HepG2 (cell line): Measurements from ENCODE around the gene VCPKMT. TPM values are rescaled to one million over a fixed set of nuclear protein-coding genes. Genes with fewer than 3 reads are reported as not detected.

Experiments
- KDM4B ChIP-seq: sonication (generic); formaldehyde crosslinking; IDR thresholded peaks from 2 replicates; pipeline ENCODE4 v1.4.0; 2020; ENCODE audit warnings: missing genetic modification reagents
- NFYB ChIP-seq: sonication (generic); formaldehyde crosslinking; IDR thresholded peaks from 2 replicates; pipeline ENCODE4 v1.4.0; 2020; ENCODE audit warnings: missing genetic modification reagents
- SETDB1 ChIP-seq: sonication (generic); formaldehyde crosslinking; IDR thresholded peaks from 2 replicates; pipeline ENCODE4 v1.5.1; 2020; ENCODE audit warnings: missing genetic modification reagents, mild to moderate bottlenecking, borderline replicate concordance
- SSRP1 ChIP-seq: IDR thresholded peaks from 2 replicates; pipeline ENCODE4 v1.6.1; 2016; ENCODE audit warnings: control low read depth
- ZNF431 ChIP-seq: sonication (generic); formaldehyde crosslinking; IDR thresholded peaks from 2 replicates; pipeline ENCODE4 v1.9.0; 2022; ENCODE audit warnings: missing genetic modification reagents, low read depth, mild to moderate bottlenecking, borderline replicate concordance
- ZNF75D ChIP-seq: sonication (generic); formaldehyde crosslinking; IDR thresholded peaks from 2 replicates; pipeline ENCODE4 v1.8.1; 2023; ENCODE audit warnings: missing genetic modification reagents, mild to moderate bottlenecking, borderline replicate concordance
- polyA plus RNA-seq, 8 experiments: library from polyadenylated mRNA; depleted of rRNA in 3 of 8; stranded (reverse) in 7 of 8; unstranded in 1 of 8; fragments of >200 nt; fragmentation: Illumina TruSeq in 4 of 8; extraction: Trizol in 4 of 8; gene quantifications; 2 replicates each; pipeline versions ENCODE4 v1.2.1 to v1.2.3, GENCODE V29; 2011 to 2016; ENCODE audit warnings: low read depth in 4 of 8, missing spikeins in 1 of 8, mixed read lengths in 1 of 8; ENCODE audit not compliant: insufficient read depth in 1 of 8
- total RNA-seq, 5 experiments: library from RNA; depleted of rRNA; stranded (reverse); fragments of >200 nt; fragmentation: Illumina TruSeq; extraction: Trizol; gene quantifications; 2 replicates each; pipeline ENCODE4 v1.2.3, GENCODE V29; 2016; ENCODE audit warnings: low read depth in 1 of 5
- TF ChIP-seq, protein P1 (sequence below), 2 experiments: fragments of 450-650 bp in 1 of 2; sonication (generic) in 1 of 2; formaldehyde crosslinking in 1 of 2; IDR thresholded peaks; 2 replicates each; pipeline versions ENCODE4 v1.6.1 to v1.8.0; 2016 to 2022; ENCODE audit warnings: antibody characterized with exemption in 1 of 2, mild to moderate bottlenecking in 1 of 2, missing genetic modification reagents in 1 of 2

VCPKMT gene
- total and polyA plus RNA-seq, 2 of the 13 experiments (the other 11 are each of a cell fraction or from before 2014, with no cell fraction given), result 3.9 to 5.4 TPM

DNA sequence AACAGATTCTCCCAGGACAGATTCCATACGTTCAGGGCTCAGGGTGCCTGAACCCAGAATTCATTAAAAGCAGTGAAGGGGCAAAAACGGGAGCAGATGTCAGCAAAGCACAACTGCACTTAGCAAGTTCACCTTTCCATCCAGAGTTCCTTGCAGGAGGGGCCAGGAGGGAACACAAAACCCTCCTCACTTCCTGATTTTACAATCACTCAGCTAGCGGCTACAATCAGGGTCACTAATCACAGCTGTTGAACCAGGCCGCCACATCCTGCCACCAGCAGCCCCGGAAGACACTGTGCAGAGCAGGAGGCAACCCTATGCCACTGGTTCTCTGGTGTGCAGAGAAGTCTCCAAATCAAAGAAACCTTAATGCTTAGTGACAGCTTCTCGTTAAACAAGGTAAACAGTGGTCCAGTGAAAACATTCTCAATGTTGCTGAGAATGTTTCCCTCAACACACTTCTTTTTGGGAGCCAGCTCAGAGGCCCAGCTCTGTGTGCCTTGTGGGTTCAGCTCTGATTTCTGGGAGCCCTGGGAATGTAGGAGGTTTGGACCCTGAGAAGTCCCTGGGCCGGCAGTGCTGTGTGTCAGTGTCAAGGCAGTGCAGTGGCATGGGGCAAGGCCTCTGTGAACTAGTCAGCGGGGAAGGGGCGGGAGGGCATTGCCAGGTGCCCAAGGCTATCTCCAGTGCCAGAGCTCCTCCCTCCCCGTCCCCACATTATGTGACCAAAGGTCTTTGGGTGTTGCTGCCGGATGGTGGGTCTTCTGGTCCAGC, 54.5 kb downstream of the VCPKMT start (continued):
- TF ChIP-seq ZNF75D (CRISPR knock-in tag) (0 out of 2 replicates have a peak, but pooled peaks have one; percentile 41), ZNF431 (CRISPR knock-in tag) (no peak), KDM4B (CRISPR knock-in tag) (no peak), NFYB (CRISPR knock-in tag) (no peak), SETDB1 (CRISPR knock-in tag) (no peak), SSRP1 (CRISPR knock-in tag) (0 out of 2 replicates have a peak, but pooled peaks have one; percentile 70)
- TF ChIP-seq, protein P1, sequence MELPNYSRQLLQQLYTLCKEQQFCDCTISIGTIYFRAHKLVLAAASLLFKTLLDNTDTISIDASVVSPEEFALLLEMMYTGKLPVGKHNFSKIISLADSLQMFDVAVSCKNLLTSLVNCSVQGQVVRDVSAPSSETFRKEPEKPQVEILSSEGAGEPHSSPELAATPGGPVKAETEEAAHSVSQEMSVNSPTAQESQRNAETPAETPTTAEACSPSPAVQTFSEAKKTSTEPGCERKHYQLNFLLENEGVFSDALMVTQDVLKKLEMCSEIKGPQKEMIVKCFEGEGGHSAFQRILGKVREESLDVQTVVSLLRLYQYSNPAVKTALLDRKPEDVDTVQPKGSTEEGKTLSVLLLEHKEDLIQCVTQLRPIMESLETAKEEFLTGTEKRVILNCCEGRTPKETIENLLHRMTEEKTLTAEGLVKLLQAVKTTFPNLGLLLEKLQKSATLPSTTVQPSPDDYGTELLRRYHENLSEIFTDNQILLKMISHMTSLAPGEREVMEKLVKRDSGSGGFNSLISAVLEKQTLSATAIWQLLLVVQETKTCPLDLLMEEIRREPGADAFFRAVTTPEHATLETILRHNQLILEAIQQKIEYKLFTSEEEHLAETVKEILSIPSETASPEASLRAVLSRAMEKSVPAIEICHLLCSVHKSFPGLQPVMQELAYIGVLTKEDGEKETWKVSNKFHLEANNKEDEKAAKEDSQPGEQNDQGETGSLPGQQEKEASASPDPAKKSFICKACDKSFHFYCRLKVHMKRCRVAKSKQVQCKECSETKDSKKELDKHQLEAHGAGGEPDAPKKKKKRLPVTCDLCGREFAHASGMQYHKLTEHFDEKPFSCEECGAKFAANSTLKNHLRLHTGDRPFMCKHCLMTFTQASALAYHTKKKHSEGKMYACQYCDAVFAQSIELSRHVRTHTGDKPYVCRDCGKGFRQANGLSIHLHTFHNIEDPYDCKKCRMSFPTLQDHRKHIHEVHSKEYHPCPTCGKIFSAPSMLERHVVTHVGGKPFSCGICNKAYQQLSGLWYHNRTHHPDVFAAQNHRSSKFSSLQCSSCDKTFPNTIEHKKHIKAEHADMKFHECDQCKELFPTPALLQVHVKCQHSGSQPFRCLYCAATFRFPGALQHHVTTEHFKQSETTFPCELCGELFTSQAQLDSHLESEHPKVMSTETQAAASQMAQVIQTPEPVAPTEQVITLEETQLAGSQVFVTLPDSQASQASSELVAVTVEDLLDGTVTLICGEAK (IDR thresholded peaks at IDR 0.05), result no peak
- TF ChIP-seq, protein P1 (CRISPR knock-in tag; IDR thresholded peaks at IDR 0.05), result peak; percentile 38; the same call in 1 of the 2 replicates
- TF ChIP-seq, all 625 proteins: peak for 126
